ENCODE results near the gene FARS2. TPM values are rescaled to one million over a fixed set of nuclear protein-coding genes. Genes with fewer than 3 reads are reported as not detected.
"Not testable (repeated sequence)": the region's sequence is repeated elsewhere in the genome, so short reads cannot be mapped to it uniquely, and the experiment has no call there.

FARS2 gene
- total and polyA plus RNA-seq, 11 donors: 11.4 to 24.6 (median 20.5) TPM

DNA sequence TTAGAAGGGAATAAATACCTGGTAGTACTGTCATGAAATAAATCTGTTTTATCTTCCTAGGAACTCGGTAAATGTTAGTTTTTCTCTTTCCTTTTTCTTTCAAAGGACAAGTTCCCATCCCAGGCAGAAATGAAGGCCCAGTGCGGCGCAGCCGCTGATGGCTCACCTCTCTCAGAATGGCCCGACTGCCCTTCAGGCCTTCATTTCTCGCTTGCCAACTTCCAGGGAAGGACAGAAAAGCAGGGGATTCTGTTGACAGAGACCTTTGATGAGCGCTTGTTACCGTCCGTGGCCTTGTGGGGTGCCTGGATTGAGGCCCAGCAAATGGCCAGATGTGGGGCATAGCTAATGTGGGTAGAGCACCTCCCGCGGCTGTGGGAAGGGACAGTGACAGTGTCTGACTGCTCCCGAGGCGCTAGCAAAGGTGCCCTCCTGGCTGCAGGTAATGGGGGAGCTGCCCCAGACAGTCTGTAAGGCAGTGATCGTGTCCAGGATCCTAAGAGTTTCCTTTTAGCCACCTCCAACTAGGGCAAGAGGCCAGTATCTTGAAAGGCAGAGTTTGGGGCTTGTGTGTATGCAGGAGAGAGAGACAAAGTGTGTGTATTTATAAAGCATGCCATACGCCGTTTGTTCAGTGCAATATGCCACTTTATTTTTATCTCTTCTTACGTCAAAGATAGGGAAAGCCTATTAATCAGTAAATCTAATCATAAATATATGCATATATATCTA, 391.3 kb downstream of the FARS2 start:
- no peaks in the 10 kb centered on the region for H3K27me3 ChIP-seq
- H3K4me3 ChIP-seq: no peak overlapping the region
- peaks cover 0 to 8% (median 0%) of the 10 kb centered on the region in 12 donors for H3K9me3 ChIP-seq
- 83 to 89% (median 86%) methylated on average over 17 of the region's 17 CpGs for WGBS, 4 donors
- intact Hi-C loops (cut with DNase I): no loop called here
- no peak for TF ChIP-seq POLR2A (IDR thresholded peaks at IDR 0.05)
- TF ChIP-seq, protein P1, sequence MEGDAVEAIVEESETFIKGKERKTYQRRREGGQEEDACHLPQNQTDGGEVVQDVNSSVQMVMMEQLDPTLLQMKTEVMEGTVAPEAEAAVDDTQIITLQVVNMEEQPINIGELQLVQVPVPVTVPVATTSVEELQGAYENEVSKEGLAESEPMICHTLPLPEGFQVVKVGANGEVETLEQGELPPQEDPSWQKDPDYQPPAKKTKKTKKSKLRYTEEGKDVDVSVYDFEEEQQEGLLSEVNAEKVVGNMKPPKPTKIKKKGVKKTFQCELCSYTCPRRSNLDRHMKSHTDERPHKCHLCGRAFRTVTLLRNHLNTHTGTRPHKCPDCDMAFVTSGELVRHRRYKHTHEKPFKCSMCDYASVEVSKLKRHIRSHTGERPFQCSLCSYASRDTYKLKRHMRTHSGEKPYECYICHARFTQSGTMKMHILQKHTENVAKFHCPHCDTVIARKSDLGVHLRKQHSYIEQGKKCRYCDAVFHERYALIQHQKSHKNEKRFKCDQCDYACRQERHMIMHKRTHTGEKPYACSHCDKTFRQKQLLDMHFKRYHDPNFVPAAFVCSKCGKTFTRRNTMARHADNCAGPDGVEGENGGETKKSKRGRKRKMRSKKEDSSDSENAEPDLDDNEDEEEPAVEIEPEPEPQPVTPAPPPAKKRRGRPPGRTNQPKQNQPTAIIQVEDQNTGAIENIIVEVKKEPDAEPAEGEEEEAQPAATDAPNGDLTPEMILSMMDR (IDR thresholded peaks at IDR 0.05): no peak
- peak overlapping the region in 2 of 12 donors; percentile 51 to 72 for H3K27ac ChIP-seq
- DNase-seq: no peak
- no peaks in the 10 kb centered on the region for H3K36me3 ChIP-seq
- peaks cover 0 to 29% (median 2%) of the 10 kb centered on the region in 12 donors for H3K4me1 ChIP-seq
- ATAC-seq: peak in 3 of 4 donors; percentile 25 to 68 (median 65)

DNA sequence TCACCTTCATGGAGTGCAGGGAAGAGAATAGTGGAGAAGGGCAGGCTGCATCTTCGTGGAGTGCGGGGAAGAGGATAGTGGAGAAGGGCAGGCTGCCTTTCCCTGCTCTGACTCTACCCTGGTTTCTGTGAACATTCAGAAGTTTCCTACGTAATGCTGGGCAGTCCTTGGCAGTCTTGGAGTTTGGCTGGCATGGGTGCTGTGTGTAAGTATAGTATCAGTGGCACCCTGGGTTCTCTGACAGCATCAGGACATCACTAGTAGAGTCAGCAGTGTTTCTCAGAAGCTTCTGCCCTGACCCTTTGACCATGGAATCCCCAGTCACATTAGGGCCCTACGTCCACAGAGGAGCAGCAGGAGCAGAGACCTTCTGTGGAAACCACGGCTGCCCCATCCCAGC, 392.5 kb downstream of the FARS2 start:
- Histone ChIP-seq H3K4me3 (no peak overlapping the region), H3K36me3 (no peaks in the 10 kb centered on the region), H3K4me1 (peaks cover 0 to 23% (median 1%) of the 10 kb centered on the region in 12 donors), H3K27ac (peak overlapping the region in 6 of 12 donors; percentile 13 to 74 (median 54)), H3K9me3 (peaks cover 0 to 8% (median 0%) of the 10 kb centered on the region in 12 donors), H3K27me3 (no peaks in the 10 kb centered on the region)
- DNase-seq: peak in 4 of 5 donors; percentile 46 to 73 (median 58)
- TF ChIP-seq, protein P1 (IDR thresholded peaks at IDR 0.05): no peak
- no peak for TF ChIP-seq POLR2A (IDR thresholded peaks at IDR 0.05)
- 68 to 83% (median 72%) methylated on average over 5 of the region's 5 CpGs for WGBS, 4 donors
- peak; percentile 89 to 94 (median 93) for ATAC-seq
- intact Hi-C loops (cut with DNase I): no loop called here

DNA sequence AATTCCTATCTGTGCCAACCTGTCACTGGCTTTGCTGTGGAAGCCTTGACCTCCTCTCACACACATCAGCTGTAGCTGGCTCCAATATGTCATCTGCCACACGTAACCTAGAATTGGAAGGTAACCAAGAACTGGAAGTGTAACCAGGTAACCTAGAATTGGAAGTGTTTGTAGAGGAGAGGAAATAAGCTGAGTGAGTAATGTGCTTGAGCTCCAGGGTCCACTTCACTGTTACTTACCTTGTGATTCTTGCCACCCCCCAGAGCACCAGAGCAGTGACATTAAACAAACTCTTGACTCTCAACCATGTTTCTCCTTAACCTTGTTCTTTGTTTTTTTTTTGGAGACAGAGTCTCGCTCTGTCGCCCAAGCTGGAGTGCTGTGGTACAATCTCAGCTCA, 394.9 kb downstream of the FARS2 start:
- H3K4me1 ChIP-seq: peaks cover 0 to 15% (median 0%) of the 10 kb centered on the region in 12 donors
- DNase-seq (no peak), ATAC-seq (no peak)
- intact Hi-C loops (cut with DNase I): no loop called here
- WGBS, 4 donors: 77 to 90% (median 88%) methylated on average over 3 of the region's 3 CpGs
- TF ChIP-seq, protein P1 (IDR thresholded peaks at IDR 0.05): no peak
- TF ChIP-seq POLR2A (IDR thresholded peaks at IDR 0.05): no peak
- no peak overlapping the region for H3K27ac ChIP-seq
- no peak overlapping the region for H3K4me3 ChIP-seq
- H3K36me3 ChIP-seq: no peaks in the 10 kb centered on the region
- H3K27me3 ChIP-seq: no peaks in the 10 kb centered on the region
- H3K9me3 ChIP-seq: peaks cover 0 to 8% (median 0%) of the 10 kb centered on the region in 12 donors

DNA sequence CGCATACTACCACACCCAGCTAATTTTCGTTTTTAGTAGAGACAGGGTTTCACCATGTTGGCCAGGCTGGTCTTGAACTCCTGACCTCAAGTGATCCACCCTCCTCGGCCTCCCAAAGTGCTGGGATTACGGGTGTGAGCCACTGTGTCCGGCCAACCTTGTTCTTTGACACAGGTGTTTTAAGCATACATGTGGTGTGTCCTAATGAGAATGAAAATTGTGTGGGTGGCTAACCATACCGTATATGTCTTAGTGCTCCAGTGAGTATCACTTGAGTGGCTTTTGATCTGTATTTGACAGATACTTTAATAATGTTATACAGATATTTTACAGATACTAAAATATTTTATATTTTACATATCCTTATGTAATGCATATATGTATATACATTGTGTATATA, 395.4 kb downstream of the FARS2 start:
- not testable (repeated sequence) for H3K36me3 ChIP-seq

More for the DNA sequence above, 395.4 kb downstream of the FARS2 start:
- intact Hi-C loops (cut with DNase I); H3K27me3 ChIP-seq; H3K27ac ChIP-seq; ATAC-seq; H3K9me3 ChIP-seq; H3K4me3 ChIP-seq; DNase-seq: not testable (repeated sequence)
- WGBS, 4 donors: 94 to 96% (median 95%) methylated on average over 5 to 6 of the region's 6 CpGs
- peaks cover 0 to 15% (median 0%) of the 10 kb centered on the region in 12 donors for H3K4me1 ChIP-seq
